Measurements from ENCODE around the gene BLTP3B.

Gene BLTP3B

GRCh38 chr12:100187857-100188519, 45.3 kb upstream of the BLTP3B start:
- Histone ChIP-seq H2AFZ (ENCODE audit: low read depth, low read length) (no peak overlapping the region), H4K20me1 (ENCODE audit: insufficient read depth, low read length) (peaks cover 5% of the 10 kb centered on the region; the same call in 1 of the 2 replicates), H3K36me3 (ENCODE audit: insufficient read depth, low read length) (peaks cover 40% of the 10 kb centered on the region), H3K79me2 (ENCODE audit: insufficient read depth, low read length) (peaks cover 2% of the 10 kb centered on the region; the same call in 1 of the 2 replicates), H3K27ac (ENCODE audit: low read length) (no peak overlapping the region), H3K9me3 (ENCODE audit: insufficient read depth, low read length, severe bottlenecking) (no peaks in the 10 kb centered on the region), H3K4me1 (ENCODE audit: insufficient read depth, low read length) (no peaks in the 10 kb centered on the region), H3K4me2 (ENCODE audit: insufficient read depth, low read length) (no peak overlapping the region), H3K27me3 (ENCODE audit: insufficient read depth, low read length, poor library complexity) (no peaks in the 10 kb centered on the region), H3K9ac (ENCODE audit: low read depth, low read length) (no peak overlapping the region), H3K4me3 (ENCODE audit: low read depth in 1 of 2, low read length in 2 of 2) (no peak overlapping the region)
- DNase-seq: no peak
- TF ChIP-seq CTCF (IDR thresholded peaks at IDR 0.05; ENCODE audit: borderline replicate concordance, extremely low read depth, low read length, poor library complexity, severe bottlenecking) (no peak), EZH2 (IDR thresholded peaks at IDR 0.05; ENCODE audit: borderline replicate concordance, low read depth, low read length, severe bottlenecking) (no peak)
- no peak for ATAC-seq (ENCODE audit: insufficient read depth, low read depth)

- Histone ChIP-seq H3K4me3 (ENCODE audit: low read depth in 1 of 2, low read length in 2 of 2) (no peak overlapping the region), H3K9ac (ENCODE audit: low read depth, low read length) (no peak overlapping the region), H3K27me3 (ENCODE audit: insufficient read depth, low read length, poor library complexity) (no peaks in the 10 kb centered on the region), H3K9me3 (ENCODE audit: insufficient read depth, low read length, severe bottlenecking) (no peaks in the 10 kb centered on the region), H3K79me2 (ENCODE audit: insufficient read depth, low read length) (peaks cover 2% of the 10 kb centered on the region; the same call in 1 of the 2 replicates), H4K20me1 (ENCODE audit: insufficient read depth, low read length) (peaks cover 5% of the 10 kb centered on the region; the same call in 1 of the 2 replicates), H3K27ac (ENCODE audit: low read length) (no peak overlapping the region), H3K4me2 (ENCODE audit: insufficient read depth, low read length) (no peak overlapping the region), H3K36me3 (ENCODE audit: insufficient read depth, low read length) (peaks cover 31% of the 10 kb centered on the region), H3K4me1 (ENCODE audit: insufficient read depth, low read length) (no peaks in the 10 kb centered on the region), H2AFZ (ENCODE audit: low read depth, low read length) (no peak overlapping the region)
- no peak for DNase-seq
- no peak for ATAC-seq (ENCODE audit: insufficient read depth, low read depth)
- no peak for TF ChIP-seq EZH2 (IDR thresholded peaks at IDR 0.05; ENCODE audit: borderline replicate concordance, low read depth, low read length, severe bottlenecking)
- TF ChIP-seq CTCF (IDR thresholded peaks at IDR 0.05; ENCODE audit: borderline replicate concordance, extremely low read depth, low read length, poor library complexity, severe bottlenecking): no peak
These were observed 44.4 kb upstream of the BLTP3B start for GRCh38 chr12:100187068-100187467.

- ATAC-seq (ENCODE audit: insufficient read depth, low read depth): no peak
- Histone ChIP-seq H3K27ac (ENCODE audit: low read length) (no peak overlapping the region), H4K20me1 (ENCODE audit: insufficient read depth, low read length) (peaks cover 5% of the 10 kb centered on the region; the same call in 1 of the 2 replicates), H3K4me3 (ENCODE audit: low read depth in 1 of 2, low read length in 2 of 2) (no peak overlapping the region), H3K9me3 (ENCODE audit: insufficient read depth, low read length, severe bottlenecking) (no peaks in the 10 kb centered on the region), H3K9ac (ENCODE audit: low read depth, low read length) (no peak overlapping the region), H3K4me2 (ENCODE audit: insufficient read depth, low read length) (no peak overlapping the region), H3K4me1 (ENCODE audit: insufficient read depth, low read length) (no peaks in the 10 kb centered on the region), H3K27me3 (ENCODE audit: insufficient read depth, low read length, poor library complexity) (no peaks in the 10 kb centered on the region), H2AFZ (ENCODE audit: low read depth, low read length) (no peak overlapping the region), H3K79me2 (ENCODE audit: insufficient read depth, low read length) (peaks cover 2% of the 10 kb centered on the region; the same call in 1 of the 2 replicates), H3K36me3 (ENCODE audit: insufficient read depth, low read length) (peaks cover 26% of the 10 kb centered on the region)
- no peak for DNase-seq
- TF ChIP-seq EZH2 (IDR thresholded peaks at IDR 0.05; ENCODE audit: borderline replicate concordance, low read depth, low read length, severe bottlenecking): no peak
- no peak for TF ChIP-seq CTCF (IDR thresholded peaks at IDR 0.05; ENCODE audit: borderline replicate concordance, extremely low read depth, low read length, poor library complexity, severe bottlenecking)
These were observed 43.4 kb upstream of the BLTP3B start for GRCh38 chr12:100186071-100186470.
